ENCODE results near the gene MAN2A2.

MAN2A2 gene

DNA sequence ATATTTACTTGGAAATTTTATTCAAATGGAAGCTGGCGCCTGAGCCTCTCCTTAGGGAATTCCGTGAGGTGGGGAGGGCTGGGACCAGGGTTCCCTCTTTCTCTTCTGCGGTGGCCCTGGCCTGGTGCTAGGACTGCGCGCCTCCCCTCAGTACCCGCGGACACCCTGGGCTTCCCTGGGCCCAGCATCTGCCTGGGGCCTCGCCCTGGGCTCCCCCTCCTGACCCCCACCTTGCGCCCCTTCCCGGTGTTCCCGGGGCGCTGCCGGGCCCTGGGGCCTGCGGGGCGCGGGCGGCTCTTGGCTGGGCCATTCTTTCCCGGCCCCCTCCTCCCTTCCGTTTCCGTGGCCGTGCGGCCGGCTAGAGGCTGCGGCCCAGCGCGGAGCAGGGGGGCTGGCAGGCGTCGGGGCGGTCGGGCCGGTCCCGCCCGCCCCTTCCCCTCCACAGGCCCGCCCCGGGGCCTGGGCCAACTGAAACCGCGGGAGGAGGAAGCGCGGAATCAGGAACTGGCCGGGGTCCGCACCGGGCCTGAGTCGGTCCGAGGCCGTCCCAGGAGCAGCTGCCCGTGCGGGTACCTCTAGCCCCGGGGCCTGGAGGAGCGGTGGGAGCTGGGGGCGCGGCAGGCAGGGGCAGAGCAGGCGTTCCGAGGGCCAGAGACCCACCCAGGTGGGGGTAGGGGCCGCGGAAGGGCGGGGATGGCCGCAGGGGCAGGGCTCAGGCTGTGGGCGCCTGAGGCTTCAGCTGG is 19.0 kb upstream of the MAN2A2 start, which contains the start of gene FES:
Gene FES (plus strand): TSS at position 529 of the 743 bp plus-strand sequence. CDS start 542 bp downstream, outside the sequence.
- no peak for DNase-seq (ENCODE audit: low read depth)
- TF ChIP-seq, protein P1, sequence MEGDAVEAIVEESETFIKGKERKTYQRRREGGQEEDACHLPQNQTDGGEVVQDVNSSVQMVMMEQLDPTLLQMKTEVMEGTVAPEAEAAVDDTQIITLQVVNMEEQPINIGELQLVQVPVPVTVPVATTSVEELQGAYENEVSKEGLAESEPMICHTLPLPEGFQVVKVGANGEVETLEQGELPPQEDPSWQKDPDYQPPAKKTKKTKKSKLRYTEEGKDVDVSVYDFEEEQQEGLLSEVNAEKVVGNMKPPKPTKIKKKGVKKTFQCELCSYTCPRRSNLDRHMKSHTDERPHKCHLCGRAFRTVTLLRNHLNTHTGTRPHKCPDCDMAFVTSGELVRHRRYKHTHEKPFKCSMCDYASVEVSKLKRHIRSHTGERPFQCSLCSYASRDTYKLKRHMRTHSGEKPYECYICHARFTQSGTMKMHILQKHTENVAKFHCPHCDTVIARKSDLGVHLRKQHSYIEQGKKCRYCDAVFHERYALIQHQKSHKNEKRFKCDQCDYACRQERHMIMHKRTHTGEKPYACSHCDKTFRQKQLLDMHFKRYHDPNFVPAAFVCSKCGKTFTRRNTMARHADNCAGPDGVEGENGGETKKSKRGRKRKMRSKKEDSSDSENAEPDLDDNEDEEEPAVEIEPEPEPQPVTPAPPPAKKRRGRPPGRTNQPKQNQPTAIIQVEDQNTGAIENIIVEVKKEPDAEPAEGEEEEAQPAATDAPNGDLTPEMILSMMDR (IDR thresholded peaks at IDR 0.05; ENCODE audit: control insufficient read depth, extremely low read depth, insufficient read depth), result no peak
- H3K4me3 ChIP-seq (ENCODE audit: low read depth, low read length), result no peak within 1 kb of the TSS

DNA sequence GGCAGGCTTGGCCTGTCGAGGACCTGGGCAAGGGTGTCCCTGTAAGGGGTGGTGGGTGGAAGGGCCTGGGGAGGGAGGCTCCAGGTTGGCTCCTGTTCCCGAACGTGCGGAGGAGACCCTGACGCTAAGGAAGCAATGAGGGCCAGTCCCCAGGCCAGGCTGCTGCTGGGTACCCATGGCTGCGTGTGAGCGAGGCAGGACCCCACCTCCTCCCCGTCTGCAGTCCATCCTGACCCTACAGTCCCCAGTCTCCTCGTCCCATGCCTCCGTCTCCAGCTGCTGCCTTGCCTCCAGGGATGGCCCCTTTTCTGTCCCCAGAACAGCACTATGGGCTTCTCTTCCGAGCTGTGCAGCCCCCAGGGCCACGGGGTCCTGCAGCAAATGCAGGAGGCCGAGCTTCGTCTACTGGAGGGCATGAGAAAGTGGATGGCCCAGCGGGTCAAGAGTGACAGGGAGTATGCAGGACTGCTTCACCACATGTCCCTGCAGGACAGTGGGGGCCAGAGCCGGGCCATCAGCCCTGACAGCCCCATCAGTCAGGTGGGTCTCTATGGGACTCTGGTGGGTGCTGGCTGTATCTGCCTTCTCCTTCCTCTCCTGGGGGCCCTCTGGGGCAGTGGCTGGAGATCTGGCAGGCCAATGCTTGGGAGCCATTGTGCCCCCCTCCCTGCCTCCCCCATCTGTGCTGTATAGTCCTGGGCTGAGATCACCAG is 18.2 kb upstream of the MAN2A2 start:
- H3K4me3 ChIP-seq (ENCODE audit: low read depth, low read length), result no peak overlapping the region
- DNase-seq (ENCODE audit: low read depth), result no peak
- TF ChIP-seq, protein P1 (IDR thresholded peaks at IDR 0.05; ENCODE audit: control insufficient read depth, extremely low read depth, insufficient read depth), result no peak

DNA sequence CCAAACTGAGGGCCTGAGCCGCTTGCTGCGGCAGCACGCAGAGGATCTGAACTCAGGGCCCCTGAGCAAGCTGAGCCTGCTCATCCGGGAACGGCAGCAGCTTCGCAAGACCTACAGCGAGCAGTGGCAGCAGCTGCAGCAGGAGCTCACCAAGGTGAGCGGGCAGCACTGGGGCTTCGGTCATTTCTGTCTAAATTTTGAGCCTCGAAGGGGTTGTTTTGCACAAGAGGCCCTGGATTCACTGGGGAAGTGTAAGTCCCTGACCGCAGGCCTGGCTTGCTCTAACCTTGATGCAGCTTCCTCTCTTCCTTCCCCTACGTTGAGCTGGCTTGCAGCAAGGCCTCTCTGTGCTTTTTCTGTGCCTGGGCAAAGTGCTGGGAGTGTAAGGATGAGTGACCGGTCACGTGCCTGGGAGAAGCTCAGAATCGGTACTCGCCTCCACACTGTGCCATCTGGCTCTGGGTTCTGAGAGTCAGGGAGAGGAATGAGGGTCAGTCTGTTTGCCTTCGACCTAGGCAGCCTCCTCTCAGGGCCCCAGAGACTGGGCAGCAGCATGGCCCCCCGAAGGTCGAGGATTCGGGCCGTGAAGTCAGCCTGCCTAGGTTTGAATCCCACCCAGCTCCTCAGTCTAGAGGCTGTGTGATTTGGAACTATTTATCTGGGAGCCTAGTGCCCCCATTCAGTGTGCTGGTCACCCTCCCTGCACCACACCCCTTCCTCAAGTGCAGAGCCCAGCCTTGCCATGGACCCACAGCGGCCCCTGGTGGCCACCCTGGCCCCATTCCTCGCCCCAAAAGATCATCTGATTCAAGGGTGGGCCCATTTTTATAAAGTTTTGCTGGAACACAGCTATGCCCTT is 17.4 kb upstream of the MAN2A2 start:
- no peak overlapping the region for H3K4me3 ChIP-seq (ENCODE audit: low read depth, low read length)
- TF ChIP-seq, protein P1 (IDR thresholded peaks at IDR 0.05; ENCODE audit: control insufficient read depth, extremely low read depth, insufficient read depth), result peak; percentile 91
- no peak for DNase-seq (ENCODE audit: low read depth)

DNA sequence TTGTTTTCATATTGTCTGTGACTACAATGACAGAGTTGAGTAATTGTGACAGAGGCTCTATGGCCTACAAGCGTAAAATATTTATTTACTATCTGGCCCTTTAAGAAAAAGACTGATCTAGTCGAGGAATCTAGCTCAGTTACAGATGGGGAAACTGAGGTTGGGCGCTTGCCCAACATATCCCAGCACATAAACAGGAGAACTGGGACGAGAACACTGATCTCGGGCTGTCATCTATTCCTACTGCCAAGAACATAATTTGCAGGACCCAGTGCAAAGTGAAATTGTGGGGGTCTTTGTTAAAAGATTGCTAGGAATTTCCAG is 16.8 kb upstream of the MAN2A2 start:
- no peak for DNase-seq (ENCODE audit: low read depth)
- TF ChIP-seq, protein P1 (IDR thresholded peaks at IDR 0.05; ENCODE audit: control insufficient read depth, extremely low read depth, insufficient read depth), result no peak
- no peak overlapping the region for H3K4me3 ChIP-seq (ENCODE audit: low read depth, low read length)

DNA sequence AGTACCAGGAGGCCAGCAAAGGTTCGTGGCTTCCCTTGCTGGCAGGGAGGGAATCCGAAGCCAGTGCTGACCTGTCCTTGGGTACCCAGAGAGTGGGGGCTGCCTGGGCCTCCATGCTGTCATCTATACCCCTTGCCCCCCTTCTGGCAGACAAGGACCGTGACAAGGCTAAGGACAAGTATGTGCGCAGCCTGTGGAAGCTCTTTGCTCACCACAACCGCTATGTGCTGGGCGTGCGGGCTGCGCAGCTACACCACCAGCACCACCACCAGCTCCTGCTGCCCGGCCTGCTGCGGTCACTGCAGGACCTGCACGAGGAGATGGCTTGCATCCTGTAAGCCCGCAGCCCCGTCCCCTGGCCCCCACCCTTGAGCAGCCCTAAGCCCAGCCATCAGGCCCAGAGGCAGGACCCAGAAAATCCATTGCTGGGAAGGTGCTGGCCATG is 16.0 kb upstream of the MAN2A2 start:
- no peak for DNase-seq (ENCODE audit: low read depth)
- TF ChIP-seq, protein P1 (IDR thresholded peaks at IDR 0.05; ENCODE audit: control insufficient read depth, extremely low read depth, insufficient read depth), result no peak
- H3K4me3 ChIP-seq (ENCODE audit: low read depth, low read length), result no peak overlapping the region

DNA sequence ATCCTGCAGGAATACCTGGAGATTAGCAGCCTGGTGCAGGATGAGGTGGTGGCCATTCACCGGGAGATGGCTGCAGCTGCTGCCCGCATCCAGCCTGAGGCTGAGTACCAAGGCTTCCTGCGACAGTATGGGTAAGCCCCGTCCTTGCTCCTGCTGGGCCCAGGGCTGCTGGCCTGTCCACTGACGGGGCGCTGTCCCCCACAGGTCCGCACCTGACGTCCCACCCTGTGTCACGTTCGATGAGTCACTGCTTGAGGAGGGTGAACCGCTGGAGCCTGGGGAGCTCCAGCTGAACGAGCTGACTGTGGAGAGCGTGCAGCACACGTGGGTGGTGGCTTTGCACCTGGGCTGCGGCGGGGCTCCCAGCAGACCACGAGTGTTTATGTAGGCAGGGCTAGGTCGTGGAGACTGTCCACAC is 13.8 kb upstream of the MAN2A2 start:
- no peak for DNase-seq (ENCODE audit: low read depth)
- H3K4me3 ChIP-seq (ENCODE audit: low read depth, low read length), result no peak overlapping the region
- TF ChIP-seq, protein P1 (IDR thresholded peaks at IDR 0.05; ENCODE audit: control insufficient read depth, extremely low read depth, insufficient read depth), result no peak

Measured in LNCaP clone FGC (cell line).